CD4-positive, alpha-beta T cell treated with Interferon alpha-2 for 1 hour (primary cell): Measurements from ENCODE around the gene C2CD3.
A peak's percentile ranks its signal among the peaks of the same experiment; 100 is the strongest.

ENCODE experiments used
- DNase-seq, 2 donors: peaks; one replicate each; pipeline ENCODE4 v3.0.0-alpha.2; 2020 to 2022

Gene C2CD3, protein sequence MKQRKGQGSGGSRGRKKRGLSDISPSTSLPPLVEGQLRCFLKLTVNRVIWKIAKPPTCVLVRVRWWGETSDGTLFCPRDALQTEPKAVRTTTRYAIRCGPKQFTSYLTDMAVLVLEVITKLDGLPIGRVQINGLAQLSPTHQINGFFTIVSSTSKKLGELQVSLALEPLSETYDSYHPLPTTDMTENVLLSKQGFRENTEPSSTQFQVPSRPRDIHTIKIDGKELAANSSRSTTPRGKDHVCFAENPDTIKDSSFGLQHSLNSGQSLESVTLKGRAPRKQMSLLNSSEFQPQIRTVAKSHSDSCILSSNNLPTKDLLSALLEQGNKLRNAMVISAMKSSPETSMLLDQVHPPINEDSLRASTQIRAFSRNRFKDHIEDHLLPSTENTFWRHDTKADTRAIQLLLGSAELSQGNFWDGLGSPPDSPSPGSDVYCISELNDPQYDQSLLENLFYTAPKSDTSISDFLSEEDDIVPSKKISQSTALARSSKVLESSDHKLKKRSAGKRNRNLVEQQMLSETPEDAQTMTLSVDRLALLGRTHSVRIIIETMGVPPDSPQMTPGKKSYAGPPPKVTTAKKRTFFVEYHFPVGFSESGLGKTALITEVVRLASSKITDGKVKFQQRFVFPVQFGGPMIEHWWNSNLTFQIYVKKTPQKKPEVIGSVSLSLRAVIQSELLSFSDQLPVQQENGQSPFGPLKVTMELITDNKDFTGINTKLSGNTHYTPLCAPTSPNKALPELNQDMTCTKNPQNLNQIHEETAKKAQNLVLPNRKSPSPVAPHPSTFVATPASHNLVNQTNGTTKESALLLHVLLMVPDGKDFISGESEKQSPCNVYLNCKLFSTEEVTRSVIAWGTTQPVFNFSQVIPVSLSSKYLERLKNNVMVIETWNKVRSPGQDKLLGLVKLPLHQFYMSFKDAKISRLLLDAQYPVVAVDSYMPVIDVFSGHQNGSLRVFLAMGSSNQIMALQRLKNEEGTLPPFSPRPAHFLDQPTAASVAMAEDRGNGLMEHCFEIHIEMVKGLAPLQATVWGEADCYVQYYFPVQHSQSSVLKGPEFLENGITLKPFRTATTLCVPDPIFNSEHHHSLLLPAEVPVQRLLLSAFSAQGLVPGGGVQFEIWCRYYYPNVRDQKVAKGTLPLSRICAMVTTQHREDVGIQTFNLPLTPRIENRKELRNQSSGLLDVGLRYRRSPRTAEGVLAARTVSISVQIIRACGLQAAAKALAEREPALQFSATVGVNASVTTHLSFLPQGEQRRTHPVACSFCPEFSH (N-terminal part only)

DNA sequence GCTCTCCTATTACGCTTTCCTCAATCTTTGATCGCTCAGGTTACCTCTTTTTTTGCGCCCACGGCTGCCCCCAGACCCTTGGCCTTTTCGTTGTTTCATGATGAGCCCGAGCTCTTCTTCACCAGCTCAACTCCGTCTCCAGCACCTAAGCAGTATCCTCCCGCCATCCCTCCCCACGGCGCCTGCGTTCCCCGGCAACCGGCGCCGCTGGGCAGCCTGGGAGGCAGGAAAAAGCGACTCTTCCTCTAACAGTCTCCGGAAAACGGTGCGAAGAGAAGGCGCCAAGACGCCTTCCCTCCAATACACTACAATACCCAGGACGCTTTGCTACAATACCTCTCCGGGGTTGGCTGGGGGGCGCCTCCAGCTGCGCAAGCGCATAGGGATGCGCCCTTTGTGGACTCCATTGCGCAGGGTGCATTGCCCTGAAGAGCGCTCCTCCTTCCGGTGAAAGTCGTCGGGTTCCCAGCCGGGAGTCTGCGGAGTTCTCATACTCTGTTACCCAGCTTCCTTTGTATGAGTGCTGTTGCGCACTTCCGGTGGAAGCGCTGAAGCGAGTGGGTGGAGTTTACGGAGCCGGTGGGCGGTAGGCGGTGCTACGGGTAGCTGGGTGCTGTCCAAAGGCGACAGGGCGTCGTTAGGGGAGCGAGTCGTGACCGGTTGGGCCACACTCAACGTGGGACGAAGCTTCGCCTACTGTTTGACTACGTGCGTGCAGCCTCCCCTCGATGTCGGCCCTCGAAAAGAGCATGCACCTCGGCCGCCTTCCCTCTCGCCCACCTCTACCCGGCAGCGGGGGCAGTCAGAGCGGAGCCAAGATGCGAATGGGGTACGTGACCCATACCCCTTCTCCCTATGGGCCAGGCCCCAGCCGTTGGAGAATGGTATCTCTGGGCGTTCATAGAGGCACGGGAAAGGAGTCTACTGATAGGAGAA lies at the start of gene C2CD3, which contains the start of gene PPME1:
C2CD3 (minus strand) TSS at position 309 of the 936 bp plus-strand sequence; CDS start at position 99, 210 bp downstream.
PPME1 (plus strand) TSS at position 596 of the 936 bp plus-strand sequence; CDS start at position 729, 133 bp downstream.
- peak; percentile 99 to 100 for DNase-seq

DNA sequence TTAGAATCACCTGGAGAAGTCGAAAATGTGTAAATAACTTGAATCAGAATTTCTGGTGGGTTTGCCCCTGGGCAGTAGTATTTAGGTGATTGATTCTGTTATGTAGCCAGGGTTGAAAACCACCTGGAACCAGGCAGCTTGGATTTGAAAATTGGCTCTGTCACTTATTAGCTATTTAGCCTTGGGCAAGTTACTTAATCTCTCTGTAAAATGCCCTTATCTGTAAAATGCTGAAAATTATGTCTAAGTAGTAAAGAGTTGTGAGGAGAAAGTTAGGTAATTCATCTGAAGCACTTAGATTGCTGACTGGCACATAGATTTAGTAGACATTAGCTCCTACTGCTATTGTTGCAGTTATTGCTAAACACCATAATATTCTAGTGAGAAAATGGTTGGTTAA lies 49.6 kb upstream of the C2CD3 start:
- no peak for DNase-seq

DNA sequence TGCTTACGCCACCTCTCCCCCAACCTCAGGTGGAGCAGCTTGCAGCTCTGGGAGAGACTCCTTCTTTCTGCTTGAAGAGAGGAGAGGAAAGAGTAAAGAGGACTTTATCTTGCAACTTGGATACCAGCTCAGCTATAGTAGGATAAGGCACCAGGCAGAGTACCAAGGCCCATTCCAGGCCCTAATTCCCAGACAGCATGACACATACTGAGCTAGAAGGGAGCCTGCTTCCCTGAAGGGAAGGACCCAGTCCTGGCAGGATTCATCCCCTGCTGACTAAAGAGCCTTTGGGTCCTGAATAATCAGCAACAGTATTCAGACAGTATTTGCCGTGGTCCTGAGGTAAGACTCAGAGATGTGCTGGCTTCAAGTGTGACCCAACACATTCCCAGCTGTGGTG lies 41.7 kb upstream of the C2CD3 start:
- DNase-seq: no peak

DNA sequence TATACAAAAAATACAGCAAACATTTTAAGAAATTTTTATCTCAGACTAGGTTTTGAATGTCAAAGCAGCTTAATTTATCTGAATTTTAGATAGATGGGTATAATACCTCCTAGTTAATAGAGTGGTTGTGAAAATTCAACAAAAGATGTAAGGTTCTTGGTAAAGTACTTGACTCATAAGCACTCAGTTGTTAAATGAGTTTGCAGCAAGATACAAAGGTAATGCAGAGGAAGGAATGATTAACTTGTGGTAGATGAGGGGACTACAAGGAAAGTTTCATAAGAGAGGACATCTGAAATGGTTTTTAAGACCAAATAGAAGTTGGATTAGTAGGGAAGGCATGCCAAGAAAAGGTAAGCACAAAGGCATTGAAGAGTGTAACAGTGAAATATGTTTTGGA lies 37.7 kb upstream of the C2CD3 start:
- DNase-seq: no peak

DNA sequence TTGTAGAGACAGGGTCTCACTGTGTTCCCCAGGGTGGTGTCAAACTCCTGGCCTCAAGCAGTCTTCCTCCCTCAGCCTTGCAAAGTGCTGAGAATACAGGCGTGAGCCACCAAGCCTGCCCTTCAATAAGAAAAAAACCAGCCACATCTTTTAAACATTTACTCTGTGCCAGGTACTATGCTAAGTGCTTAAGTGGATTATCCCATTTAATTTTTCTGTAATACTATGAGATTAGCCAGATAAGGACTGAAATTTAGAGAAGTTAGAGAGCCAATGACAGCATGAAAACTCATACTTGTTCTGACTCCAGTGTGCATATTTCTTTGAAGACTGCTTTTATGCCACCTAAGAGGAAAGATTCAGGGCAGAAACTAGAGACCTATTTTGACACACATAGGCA lies 35.9 kb upstream of the C2CD3 start:
- no peak for DNase-seq

DNA sequence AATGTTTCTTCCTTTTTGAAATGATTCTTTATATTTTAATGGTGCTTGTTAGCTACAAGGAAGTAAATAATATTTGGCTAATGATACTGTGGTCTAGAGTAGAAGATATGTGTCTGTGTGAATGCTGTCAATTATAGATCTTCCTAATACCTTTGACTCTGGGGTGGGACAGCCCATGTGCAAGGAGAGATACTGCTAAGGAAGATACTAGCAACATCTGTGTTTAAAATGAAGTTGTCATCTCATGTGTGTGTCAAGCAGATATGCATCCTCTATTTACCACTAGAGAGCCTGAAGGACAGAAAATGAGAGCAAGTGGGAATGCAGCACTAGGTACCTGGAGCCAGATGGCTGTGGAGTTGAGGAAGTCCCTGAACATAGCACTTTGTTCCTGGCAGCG lies 34.4 kb upstream of the C2CD3 start:
- no peak for DNase-seq

DNA sequence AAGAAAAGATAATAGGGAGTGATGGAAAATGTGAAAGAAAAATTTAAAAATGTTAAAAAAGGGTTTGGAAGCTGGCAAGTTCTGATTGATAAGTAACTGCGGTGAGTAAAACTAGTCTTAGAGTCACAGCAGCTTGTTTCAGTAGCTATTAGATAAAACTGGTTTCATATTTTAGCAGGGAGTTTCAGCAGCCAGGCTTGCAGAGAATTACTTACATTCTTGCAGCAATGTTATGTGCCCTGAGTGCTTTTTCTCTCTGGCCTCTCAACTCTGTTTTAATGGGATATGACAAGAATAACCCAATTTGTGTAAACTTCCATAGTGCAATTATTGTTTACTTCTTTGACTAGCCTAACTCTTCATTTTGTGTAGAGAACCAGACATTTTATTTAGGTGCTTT lies 33.9 kb upstream of the C2CD3 start:
- DNase-seq: no peak

DNA sequence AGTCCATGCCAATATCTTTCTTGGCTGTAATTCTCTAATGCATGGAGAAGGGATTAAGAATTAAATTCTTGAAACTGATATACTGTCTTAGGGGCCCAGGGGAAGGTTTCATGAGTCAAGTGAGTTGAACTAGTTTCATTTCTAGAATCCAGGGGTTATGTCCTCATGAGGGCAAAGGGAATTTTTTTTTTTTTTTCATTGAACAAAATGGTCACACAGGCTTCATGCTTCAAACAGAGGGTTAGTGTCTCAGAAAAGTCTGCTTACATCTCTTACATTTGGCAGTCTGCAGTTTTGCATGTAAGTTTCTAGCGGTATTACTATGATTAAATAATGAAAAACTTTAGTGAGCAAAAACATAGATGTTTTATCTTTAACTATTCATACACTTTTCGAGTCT lies 33.2 kb upstream of the C2CD3 start:
- no peak for DNase-seq

DNA sequence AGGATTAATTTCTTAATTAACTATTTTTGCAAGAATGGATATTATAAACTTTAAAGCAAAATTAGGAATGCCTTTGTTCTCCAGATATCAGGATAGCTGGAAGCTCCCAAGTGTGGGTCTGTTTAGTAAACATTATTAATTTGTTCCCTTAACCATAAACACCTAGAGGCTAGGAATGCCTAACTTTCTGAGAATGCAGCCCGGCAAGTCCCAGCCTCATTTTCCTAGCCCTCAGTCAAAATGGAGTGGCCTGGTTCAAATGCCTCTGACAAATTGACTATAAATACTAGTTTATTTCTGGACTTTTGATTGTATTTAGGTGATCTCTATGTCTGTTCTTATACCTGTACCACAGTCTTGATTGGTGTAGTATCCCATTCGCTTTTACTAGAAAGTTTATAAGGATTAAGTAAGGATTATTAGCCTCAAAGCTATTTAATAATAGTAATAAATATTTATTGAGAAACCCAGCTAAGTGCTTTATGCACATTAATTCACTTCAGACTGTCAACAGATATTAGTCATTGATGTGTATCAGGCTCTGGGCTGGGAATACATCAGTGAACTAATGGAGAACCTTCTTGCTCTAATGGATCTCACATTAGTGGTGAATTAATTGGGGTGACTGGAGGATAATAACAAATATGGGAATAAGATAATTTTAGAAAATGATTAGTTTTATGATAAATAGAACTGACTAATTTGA lies 26.1 kb upstream of the C2CD3 start:
- no peak for DNase-seq

DNA sequence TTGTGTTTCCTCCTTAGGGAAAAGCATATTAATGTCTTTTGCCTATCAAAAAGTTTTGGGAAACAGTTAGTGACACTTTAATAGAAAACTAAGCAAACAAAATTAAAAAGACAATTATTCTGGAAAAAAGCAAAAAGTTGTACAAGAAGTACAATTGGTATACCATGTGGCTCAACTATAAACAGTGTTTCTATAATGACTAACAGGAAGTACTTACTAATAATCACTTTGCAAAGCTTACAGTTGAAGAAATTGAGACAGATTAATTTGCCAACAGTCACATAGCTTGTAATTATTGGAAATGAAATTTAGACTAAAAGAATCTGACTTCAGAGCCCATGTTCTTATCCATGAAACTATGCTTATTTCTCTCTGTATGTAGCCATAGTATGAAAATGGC lies 25.0 kb upstream of the C2CD3 start:
- DNase-seq: no peak

DNA sequence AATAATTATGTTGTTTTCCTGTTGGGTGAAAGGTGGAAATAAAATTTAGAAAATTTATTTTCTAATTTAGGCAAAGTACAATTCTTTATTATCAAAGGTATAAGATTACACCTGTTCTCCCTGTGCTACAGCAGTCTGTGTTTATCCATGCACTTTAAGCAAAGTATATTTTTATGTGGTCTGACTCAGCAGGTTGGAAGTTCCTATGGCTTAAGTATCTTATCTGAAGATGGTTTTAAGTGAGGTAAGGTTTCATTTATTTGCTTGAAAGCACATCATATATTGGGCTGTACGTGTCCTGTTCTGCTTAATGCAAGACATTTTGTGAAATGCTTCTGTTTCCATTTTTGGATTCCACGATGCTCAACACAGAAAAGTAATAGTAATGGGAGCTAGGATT lies 14.9 kb upstream of the C2CD3 start:
- no peak for DNase-seq

DNA sequence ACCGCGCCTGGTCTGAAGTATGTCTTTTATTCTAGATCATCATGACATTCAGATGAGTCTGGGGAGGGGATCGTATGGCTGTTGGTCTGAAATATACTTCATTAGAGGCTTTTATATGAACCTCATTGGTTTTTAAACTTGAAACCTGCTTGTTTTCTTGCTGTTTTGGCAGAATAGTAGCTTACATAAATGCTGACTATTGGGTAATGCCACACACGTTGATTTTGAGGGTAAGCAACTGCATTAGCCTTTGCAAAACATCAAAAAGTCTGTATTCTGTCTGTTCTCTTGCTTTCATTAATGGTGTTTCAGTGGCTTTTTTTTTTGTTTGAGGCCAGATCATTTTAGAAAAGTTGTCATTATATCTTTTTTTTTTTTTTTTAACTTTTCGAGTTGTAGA lies 14.5 kb upstream of the C2CD3 start:
- no peak for DNase-seq

DNA sequence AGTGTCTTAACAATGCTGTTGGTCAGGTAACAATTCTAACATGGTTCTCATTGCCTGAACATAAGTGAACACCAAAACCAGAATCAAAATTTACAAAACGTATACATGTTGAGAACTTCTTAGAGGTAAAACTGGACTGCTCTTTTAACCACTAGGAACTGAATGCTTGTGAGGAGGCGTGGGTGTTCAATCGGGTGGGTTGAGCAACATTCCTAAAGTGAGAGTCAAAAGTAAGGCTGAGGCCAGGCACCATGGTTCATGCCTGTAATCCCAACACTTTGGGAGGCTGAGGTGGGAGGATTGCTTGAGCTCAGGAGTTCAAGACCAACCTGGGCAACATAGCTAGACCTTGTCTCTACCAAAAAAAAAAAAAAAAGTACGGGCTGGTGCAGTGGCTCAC lies 11.8 kb upstream of the C2CD3 start:
- no peak for DNase-seq

DNA sequence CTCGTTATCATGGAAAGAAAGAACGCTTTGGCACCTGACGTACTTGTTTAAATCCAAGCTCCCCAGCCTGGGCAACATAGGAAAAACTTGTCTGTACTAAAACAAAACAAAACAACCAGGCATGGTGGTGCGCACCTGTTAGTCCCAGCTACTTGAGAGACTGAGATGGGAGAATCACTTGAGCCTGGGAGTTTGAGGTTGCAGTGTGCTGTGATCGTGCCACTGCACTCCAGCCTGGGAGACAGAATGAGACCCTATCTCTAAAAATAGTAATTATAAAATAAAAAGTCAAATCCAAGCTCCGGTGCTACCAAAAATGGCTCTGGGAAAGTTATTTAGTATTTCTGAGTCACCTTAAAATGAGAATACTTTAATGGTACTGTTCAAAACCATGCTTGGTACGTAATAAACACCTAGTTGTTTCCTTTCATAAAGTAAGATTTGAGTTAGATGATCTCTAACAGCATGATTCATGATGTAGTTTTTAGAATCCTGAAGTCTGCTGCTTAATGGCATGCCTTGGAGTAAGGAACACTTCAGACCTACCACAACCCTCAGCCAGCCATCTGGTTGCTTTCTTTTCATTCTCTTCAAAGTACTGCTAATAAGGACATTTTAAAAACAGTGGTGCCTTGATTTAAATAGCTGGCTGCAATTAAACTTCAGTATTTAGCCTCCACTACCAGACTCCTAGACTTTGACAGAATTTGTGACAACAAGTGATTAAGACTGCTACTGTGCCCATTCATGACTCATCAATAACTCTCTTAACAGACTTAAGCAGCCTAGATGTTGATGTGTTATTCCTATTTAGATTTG lies 8.6 kb upstream of the C2CD3 start:
- DNase-seq: no peak

DNA sequence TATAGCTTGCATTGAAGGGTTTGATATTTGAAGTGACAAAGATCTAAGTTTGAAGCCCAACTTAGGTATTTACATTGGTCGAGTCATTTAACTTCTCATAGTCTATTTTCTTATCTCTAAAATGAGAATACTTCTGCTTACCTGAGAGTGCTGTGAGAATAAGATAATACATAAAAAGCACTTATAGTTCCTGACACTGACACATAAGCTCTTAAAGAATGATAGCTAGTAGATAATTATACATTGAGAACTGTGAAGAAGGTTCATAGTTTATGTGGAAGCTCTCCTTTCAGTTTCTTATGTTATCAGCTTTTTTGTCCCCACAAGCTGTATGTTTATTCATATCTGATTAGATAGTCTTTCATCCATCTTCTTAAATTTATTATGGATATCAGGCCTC lies 5.1 kb upstream of the C2CD3 start:
- DNase-seq: no peak

DNA sequence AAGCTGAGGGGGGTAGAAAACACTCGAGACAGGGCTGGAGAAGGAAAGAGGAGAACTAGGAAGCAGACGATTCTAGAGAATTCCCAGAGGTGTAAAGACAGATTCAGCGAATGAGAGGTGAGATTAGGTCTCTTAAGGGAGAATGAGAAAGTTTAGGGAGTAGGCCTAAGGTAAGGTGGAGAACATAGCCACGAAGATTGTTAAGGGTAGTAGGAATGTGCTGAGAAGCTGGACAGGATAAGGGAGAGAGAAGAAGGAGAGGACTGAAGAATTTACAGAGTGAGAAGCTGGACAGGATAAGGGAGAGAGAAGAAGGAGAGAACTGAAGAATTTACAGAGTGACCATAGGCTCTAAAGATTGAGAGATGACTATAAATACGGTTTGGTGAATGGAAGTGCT lies 1.2 kb upstream of the C2CD3 start:
- DNase-seq: no peak

DNA sequence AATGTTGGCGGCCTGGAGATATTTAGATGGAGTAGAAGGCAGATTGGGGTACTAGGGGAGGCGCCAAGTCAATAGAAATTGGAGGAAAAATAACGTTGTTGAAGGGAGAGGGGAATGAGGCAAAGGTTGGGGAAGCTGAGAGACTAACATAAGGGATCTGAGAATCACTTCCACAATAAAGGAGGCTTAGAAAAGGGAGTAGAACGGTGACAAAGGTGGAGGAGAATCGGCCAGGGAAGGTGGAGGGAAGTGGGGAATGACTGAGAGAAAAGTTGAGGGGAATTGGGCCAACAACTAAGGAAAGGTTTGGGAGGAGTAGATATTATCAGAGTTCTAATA lies 797 bp upstream of the C2CD3 start:
- no peak for DNase-seq

DNA sequence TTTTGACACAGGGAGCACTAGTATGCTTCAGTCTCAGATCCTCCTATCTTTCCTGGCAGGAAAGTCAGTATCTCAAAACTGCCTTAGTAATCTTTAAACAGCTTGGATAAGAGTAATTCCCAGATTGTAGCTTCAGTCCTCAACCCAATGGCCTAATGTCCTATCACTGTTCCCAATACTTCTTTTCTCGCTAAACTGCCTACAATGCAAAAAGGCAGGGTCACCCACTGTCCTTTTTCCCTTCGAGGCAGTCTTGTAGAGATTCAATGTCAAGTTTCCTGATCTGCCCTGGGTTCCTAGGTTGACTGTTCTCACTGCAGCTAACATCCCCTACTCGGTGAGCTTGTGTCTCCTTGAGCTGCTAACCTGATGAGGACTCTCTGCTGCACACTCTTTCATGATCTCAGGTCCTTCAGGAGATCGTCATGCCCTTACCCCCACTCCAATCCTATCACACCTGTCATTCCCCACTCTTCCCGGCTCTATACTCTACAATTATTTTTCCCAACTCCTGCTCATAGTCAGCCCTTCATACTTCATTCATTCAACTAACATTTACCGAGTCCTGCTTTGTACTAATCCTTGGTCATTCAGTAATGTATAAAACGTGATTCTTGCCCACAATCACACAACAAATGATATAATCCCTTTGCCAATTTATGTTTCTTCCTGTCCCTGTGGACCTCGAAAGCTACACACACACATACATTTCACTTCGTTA lies 904 bp downstream of the C2CD3 start:
- no peak for DNase-seq

DNA sequence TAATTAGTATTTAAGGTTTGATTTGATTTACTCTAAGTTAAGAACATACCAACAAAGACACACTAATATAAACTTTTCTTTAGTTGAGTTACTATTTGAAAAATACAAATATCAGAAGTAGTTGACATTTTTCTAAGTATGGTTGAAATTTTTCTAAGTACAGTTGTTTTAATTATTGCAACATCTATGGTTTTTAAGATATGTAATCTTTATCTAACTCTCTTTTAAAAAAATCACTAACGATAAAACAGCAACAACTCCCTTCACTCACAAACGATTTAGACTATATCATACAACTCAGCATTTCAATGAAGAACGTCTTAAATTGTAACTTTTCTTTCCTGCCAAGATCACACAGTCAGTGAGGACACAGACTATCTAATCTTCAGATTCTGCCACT lies 2.0 kb downstream of the C2CD3 start:
- no peak for DNase-seq
